K562 (cell line): ENCODE measurements around the gene CBY3. TPM values are rescaled to one million over a fixed set of nuclear protein-coding genes. Genes with fewer than 3 reads are reported as not detected.
A peak's percentile ranks its signal among the peaks of the same experiment; 100 is the strongest.

ENCODE experiments used
- FOXM1 ChIP-seq, 2 experiments: fragments of 450-650 bp in 1 of 2; sonication (generic) in 1 of 2; formaldehyde crosslinking in 1 of 2; IDR thresholded peaks; 2 replicates each; pipeline versions ENCODE4 v1.6.1 to v1.9.0; 2017 to 2022; ENCODE audit warnings: low read depth in 2 of 2, mild to moderate bottlenecking in 2 of 2, missing genetic modification reagents in 1 of 2, moderate library complexity in 1 of 2
- NR1H2 ChIP-seq: sonication (generic); formaldehyde crosslinking; IDR thresholded peaks from 2 replicates; pipeline ENCODE4 v1.4.0; 2020; ENCODE audit warnings: mild to moderate bottlenecking, missing genetic modification reagents
- ZNF212 ChIP-seq: fragments of 450-650 bp; formaldehyde crosslinking; IDR thresholded peaks from 2 replicates; pipeline ENCODE4 v1.4.0; 2020; ENCODE audit warnings: mild to moderate bottlenecking
- ZNF431 ChIP-seq: sonication (generic); formaldehyde crosslinking; IDR thresholded peaks from 2 replicates; pipeline ENCODE4 v1.8.0; 2022; ENCODE audit warnings: mild to moderate bottlenecking, missing genetic modification reagents
- ZNF778 ChIP-seq: fragments of 450-650 bp; formaldehyde crosslinking; IDR thresholded peaks from 2 replicates; pipeline ENCODE4 v1.4.0; 2020; ENCODE audit warnings: mild to moderate bottlenecking, moderate library complexity
- polyA plus RNA-seq, 8 experiments: library from polyadenylated mRNA; depleted of rRNA in 4 of 8; stranded (reverse) in 5 of 8; unstranded in 3 of 8; fragments of >200 nt; fragmentation: Nextera tagmentation in 2 of 8; fragmentation: Illumina TruSeq in 1 of 8; extraction: Ambion mirVana in 2 of 8; extraction: Trizol in 1 of 8; gene quantifications; 2 replicates each; pipeline versions ENCODE4 v1.2.1 to v1.2.3, GENCODE V29; 2011 to 2014; ENCODE audit warnings: inconsistent platforms in 1 of 8, missing spikeins in 1 of 8
- total RNA-seq, 7 experiments: library from RNA; depleted of rRNA in 6 of 7; stranded (reverse); fragments of >200 nt in 6 of 7; fragmentation: Illumina TruSeq in 2 of 7; extraction: Trizol in 2 of 7; gene quantifications; 2 replicates each; pipeline versions ENCODE4 v1.2.1 to v1.2.3, GENCODE V29; 2011 to 2021; ENCODE audit warnings: low replicate concordance in 1 of 7
- TF ChIP-seq, protein P1 (sequence below): sonication (generic); formaldehyde crosslinking; IDR thresholded peaks from 2 replicates; pipeline ENCODE4 v1.8.0; 2022; ENCODE audit warnings: mild to moderate bottlenecking, missing genetic modification reagents
- TF ChIP-seq, protein P2 (sequence below): fragments of 450-650 bp; IDR thresholded peaks from 2 replicates; pipeline ENCODE4 v1.6.1; 2017; ENCODE audit warnings: mild to moderate bottlenecking, moderate library complexity
- TF ChIP-seq, protein P3 (sequence below): sonication (generic); formaldehyde crosslinking; IDR thresholded peaks from 2 replicates; pipeline ENCODE4 v1.5.0; 2020; ENCODE audit warnings: missing genetic modification reagents
- TF ChIP-seq, protein P4 (sequence below), 2 experiments: fragments of 450-650 bp in 1 of 2; sonication (generic) in 1 of 2; formaldehyde crosslinking in 1 of 2; IDR thresholded peaks; 2 replicates each; pipeline versions ENCODE4 v1.7.1 to v1.9.0; 2016 to 2022; ENCODE audit warnings: inconsistent platforms in 1 of 2, mild to moderate bottlenecking in 1 of 2, missing genetic modification reagents in 1 of 2
- TF ChIP-seq, protein P5 (sequence below): sonication (generic); formaldehyde crosslinking; IDR thresholded peaks from 2 replicates; pipeline ENCODE4 v1.9.0; 2022; ENCODE audit warnings: mild to moderate bottlenecking, missing genetic modification reagents
- TF ChIP-seq, protein P6 (sequence below): fragments of 450-650 bp; IDR thresholded peaks from 2 replicates; pipeline ENCODE4 v1.6.1; 2016; ENCODE audit warnings: missing biosample characterization, missing genetic modification characterization

The CBY3 gene
- total and polyA plus RNA-seq, 9 of the 15 experiments (the other 6 are each of a cell fraction or from before 2014, with no cell fraction given) = not detected

DNA sequence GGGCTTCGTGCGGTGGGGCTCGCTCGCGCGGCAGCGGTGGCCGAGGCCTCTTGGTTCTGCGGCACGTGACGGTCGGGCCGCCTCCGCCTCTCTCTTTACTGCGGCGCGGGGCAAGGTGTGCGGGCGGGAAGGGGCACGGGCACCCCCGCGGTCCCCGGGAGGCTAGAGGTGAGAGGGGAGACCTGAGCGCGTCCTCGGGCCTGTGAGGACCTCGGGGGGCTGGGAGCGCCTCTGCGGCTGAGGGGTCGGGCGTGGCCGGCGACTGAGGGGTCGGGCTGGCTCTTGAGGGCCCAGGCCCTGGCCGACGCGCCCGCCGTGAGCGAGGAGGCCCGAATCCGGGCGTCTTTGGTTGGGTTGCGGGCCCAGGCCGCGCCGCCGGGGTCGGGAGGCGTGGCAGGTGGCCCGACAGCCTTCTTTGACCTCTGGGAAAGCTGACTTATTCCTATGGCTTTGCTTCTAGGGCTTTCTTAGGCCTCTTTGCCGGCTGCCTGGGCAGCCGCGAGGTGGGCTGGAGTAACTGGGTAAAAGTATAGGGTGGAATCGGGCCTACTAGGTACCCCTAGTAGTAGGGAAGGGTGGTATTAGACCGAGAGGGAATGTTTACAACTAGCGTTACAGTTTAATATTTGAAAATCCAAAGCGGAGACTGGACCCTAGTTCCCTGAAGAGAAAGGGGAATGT is 18.2 kb upstream of the CBY3 start, which contains the start of gene CANX (continued):
- no peak for TF ChIP-seq ZNF778 (CRISPR knock-in tag)
- TF ChIP-seq, protein P1, sequence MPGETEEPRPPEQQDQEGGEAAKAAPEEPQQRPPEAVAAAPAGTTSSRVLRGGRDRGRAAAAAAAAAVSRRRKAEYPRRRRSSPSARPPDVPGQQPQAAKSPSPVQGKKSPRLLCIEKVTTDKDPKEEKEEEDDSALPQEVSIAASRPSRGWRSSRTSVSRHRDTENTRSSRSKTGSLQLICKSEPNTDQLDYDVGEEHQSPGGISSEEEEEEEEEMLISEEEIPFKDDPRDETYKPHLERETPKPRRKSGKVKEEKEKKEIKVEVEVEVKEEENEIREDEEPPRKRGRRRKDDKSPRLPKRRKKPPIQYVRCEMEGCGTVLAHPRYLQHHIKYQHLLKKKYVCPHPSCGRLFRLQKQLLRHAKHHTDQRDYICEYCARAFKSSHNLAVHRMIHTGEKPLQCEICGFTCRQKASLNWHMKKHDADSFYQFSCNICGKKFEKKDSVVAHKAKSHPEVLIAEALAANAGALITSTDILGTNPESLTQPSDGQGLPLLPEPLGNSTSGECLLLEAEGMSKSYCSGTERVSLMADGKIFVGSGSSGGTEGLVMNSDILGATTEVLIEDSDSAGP (CRISPR knock-in tag) = no peak
- TF ChIP-seq, protein P2, sequence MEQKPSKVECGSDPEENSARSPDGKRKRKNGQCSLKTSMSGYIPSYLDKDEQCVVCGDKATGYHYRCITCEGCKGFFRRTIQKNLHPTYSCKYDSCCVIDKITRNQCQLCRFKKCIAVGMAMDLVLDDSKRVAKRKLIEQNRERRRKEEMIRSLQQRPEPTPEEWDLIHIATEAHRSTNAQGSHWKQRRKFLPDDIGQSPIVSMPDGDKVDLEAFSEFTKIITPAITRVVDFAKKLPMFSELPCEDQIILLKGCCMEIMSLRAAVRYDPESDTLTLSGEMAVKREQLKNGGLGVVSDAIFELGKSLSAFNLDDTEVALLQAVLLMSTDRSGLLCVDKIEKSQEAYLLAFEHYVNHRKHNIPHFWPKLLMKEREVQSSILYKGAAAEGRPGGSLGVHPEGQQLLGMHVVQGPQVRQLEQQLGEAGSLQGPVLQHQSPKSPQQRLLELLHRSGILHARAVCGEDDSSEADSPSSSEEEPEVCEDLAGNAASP = no peak
- TF ChIP-seq, protein P3, sequence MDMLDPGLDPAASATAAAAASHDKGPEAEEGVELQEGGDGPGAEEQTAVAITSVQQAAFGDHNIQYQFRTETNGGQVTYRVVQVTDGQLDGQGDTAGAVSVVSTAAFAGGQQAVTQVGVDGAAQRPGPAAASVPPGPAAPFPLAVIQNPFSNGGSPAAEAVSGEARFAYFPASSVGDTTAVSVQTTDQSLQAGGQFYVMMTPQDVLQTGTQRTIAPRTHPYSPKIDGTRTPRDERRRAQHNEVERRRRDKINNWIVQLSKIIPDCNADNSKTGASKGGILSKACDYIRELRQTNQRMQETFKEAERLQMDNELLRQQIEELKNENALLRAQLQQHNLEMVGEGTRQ (CRISPR knock-in tag) = peak; percentile 94
- TF ChIP-seq FOXM1 (IDR thresholded peaks at IDR 0.05; ENCODE audit: low read depth) = no peak
- peak; percentile 91 for TF ChIP-seq FOXM1 (CRISPR knock-in tag; IDR thresholded peaks at IDR 0.05; ENCODE audit: low read depth)
- TF ChIP-seq ZNF431 = 0 out of 2 replicates have a peak, but pooled peaks have one; percentile 43
- no peak; the same call in 1 of the 2 replicates for TF ChIP-seq NR1H2
- TF ChIP-seq, protein P4, sequence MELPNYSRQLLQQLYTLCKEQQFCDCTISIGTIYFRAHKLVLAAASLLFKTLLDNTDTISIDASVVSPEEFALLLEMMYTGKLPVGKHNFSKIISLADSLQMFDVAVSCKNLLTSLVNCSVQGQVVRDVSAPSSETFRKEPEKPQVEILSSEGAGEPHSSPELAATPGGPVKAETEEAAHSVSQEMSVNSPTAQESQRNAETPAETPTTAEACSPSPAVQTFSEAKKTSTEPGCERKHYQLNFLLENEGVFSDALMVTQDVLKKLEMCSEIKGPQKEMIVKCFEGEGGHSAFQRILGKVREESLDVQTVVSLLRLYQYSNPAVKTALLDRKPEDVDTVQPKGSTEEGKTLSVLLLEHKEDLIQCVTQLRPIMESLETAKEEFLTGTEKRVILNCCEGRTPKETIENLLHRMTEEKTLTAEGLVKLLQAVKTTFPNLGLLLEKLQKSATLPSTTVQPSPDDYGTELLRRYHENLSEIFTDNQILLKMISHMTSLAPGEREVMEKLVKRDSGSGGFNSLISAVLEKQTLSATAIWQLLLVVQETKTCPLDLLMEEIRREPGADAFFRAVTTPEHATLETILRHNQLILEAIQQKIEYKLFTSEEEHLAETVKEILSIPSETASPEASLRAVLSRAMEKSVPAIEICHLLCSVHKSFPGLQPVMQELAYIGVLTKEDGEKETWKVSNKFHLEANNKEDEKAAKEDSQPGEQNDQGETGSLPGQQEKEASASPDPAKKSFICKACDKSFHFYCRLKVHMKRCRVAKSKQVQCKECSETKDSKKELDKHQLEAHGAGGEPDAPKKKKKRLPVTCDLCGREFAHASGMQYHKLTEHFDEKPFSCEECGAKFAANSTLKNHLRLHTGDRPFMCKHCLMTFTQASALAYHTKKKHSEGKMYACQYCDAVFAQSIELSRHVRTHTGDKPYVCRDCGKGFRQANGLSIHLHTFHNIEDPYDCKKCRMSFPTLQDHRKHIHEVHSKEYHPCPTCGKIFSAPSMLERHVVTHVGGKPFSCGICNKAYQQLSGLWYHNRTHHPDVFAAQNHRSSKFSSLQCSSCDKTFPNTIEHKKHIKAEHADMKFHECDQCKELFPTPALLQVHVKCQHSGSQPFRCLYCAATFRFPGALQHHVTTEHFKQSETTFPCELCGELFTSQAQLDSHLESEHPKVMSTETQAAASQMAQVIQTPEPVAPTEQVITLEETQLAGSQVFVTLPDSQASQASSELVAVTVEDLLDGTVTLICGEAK (IDR thresholded peaks at IDR 0.05) = no peak
- TF ChIP-seq, protein P4 (CRISPR knock-in tag; IDR thresholded peaks at IDR 0.05) = 0 out of 2 replicates have a peak, but pooled peaks have one; percentile 22
- TF ChIP-seq, protein P5, sequence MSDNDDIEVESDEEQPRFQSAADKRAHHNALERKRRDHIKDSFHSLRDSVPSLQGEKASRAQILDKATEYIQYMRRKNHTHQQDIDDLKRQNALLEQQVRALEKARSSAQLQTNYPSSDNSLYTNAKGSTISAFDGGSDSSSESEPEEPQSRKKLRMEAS (CRISPR knock-in tag) = peak; percentile 92
- 0 out of 2 replicates have a peak, but pooled peaks have one; percentile 66 for TF ChIP-seq ZNF212
- TF ChIP-seq, protein P6, sequence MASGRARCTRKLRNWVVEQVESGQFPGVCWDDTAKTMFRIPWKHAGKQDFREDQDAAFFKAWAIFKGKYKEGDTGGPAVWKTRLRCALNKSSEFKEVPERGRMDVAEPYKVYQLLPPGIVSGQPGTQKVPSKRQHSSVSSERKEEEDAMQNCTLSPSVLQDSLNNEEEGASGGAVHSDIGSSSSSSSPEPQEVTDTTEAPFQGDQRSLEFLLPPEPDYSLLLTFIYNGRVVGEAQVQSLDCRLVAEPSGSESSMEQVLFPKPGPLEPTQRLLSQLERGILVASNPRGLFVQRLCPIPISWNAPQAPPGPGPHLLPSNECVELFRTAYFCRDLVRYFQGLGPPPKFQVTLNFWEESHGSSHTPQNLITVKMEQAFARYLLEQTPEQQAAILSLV (tag) = no peak
